IPS-18a (cell line): ENCODE results near the gene FAM20C.

Experiments used
- H3K27ac ChIP-seq: one replicate; pipeline ENCODE4 v1.5.1; 2013; ENCODE audit warnings: low read length
- H3K27me3 ChIP-seq: one replicate; pipeline ENCODE4 v1.6.1; 2013; ENCODE audit warnings: mild to moderate bottlenecking, low read length; ENCODE audit not compliant: control insufficient read depth, insufficient read depth
- H3K36me3 ChIP-seq: one replicate; pipeline ENCODE4 v1.6.1; 2013; ENCODE audit warnings: low read depth, low read length; ENCODE audit not compliant: control insufficient read depth
- H3K4me1 ChIP-seq: one replicate; pipeline ENCODE4 v1.6.1; 2013; ENCODE audit warnings: low read depth, low read length; ENCODE audit not compliant: control insufficient read depth
- H3K4me3 ChIP-seq: one replicate; pipeline ENCODE4 v1.5.1; 2013; ENCODE audit warnings: low read length
- H3K9ac ChIP-seq: one replicate; pipeline ENCODE4 v1.6.1; 2013; ENCODE audit warnings: mild to moderate bottlenecking, low read length, moderate library complexity
- H3K9me3 ChIP-seq: one replicate; pipeline ENCODE4 v1.6.1; 2013; ENCODE audit warnings: low read depth, low read length; ENCODE audit not compliant: control insufficient read depth

FAM20C gene

GRCh38 chr7:300546-301290, 108.3 kb downstream of the FAM20C start:
- H3K9me3 ChIP-seq, result no peaks in the 10 kb centered on the region
- H3K9ac ChIP-seq, result no peak overlapping the region
- H3K4me3 ChIP-seq, result no peak overlapping the region
- H3K27me3 ChIP-seq, result no peaks in the 10 kb centered on the region
- H3K36me3 ChIP-seq, result no peaks in the 10 kb centered on the region
- H3K4me1 ChIP-seq, result no peaks in the 10 kb centered on the region
- H3K27ac ChIP-seq, result no peak overlapping the region

- Histone ChIP-seq H3K9ac (no peak overlapping the region), H3K36me3 (no peaks in the 10 kb centered on the region), H3K4me3 (no peak overlapping the region), H3K4me1 (no peaks in the 10 kb centered on the region), H3K27me3 (no peaks in the 10 kb centered on the region), H3K9me3 (no peaks in the 10 kb centered on the region), H3K27ac (no peak overlapping the region)
These were observed 109.1 kb downstream of the FAM20C start for GRCh38 chr7:301291-302053.

- no peaks in the 10 kb centered on the region for H3K4me1 ChIP-seq
- H3K27ac ChIP-seq, result no peak overlapping the region
- H3K36me3 ChIP-seq, result no peaks in the 10 kb centered on the region
- H3K9ac ChIP-seq, result no peak overlapping the region
- no peak overlapping the region for H3K4me3 ChIP-seq
- no peaks in the 10 kb centered on the region for H3K27me3 ChIP-seq
- no peaks in the 10 kb centered on the region for H3K9me3 ChIP-seq
These were observed 110.0 kb downstream of the FAM20C start for GRCh38 chr7:302054-302992.

DNA sequence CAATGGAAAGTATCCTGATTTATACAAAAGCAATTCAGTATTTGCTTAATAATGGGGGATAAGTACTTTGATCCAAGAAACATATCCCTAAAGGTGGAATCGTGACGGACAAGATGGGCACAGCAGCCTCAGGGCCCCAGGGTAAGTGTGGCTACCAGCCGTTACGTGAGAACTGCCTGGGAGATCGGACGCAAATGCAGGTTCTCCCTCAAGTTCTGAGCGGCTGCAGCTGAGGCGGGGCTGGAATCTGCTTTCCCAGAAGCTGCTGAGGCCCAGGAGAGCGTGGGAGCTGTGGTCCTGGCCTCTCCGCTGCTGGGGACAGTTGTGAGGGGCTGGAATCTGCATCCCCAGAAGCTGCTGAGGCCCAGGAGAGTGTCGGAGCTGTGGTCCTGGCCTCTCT, 111.1 kb downstream of the FAM20C start:
- Histone ChIP-seq H3K4me3 (no peak overlapping the region), H3K27me3 (no peaks in the 10 kb centered on the region), H3K36me3 (no peaks in the 10 kb centered on the region), H3K9ac (no peak overlapping the region), H3K9me3 (no peaks in the 10 kb centered on the region), H3K27ac (no peak overlapping the region), H3K4me1 (no peaks in the 10 kb centered on the region)

- Histone ChIP-seq H3K9ac (no peak overlapping the region), H3K27me3 (no peaks in the 10 kb centered on the region), H3K36me3 (no peaks in the 10 kb centered on the region), H3K9me3 (no peaks in the 10 kb centered on the region), H3K4me1 (no peaks in the 10 kb centered on the region), H3K4me3 (no peak overlapping the region), H3K27ac (no peak overlapping the region)
These were observed 111.7 kb downstream of the FAM20C start for GRCh38 chr7:303884-304573.

GRCh38 chr7:304574-305409, 112.4 kb downstream of the FAM20C start:
- H3K9me3 ChIP-seq, result no peaks in the 10 kb centered on the region
- H3K36me3 ChIP-seq, result no peaks in the 10 kb centered on the region
- no peaks in the 10 kb centered on the region for H3K4me1 ChIP-seq
- no peaks in the 10 kb centered on the region for H3K27me3 ChIP-seq
- H3K4me3 ChIP-seq, result no peak overlapping the region
- no peak overlapping the region for H3K27ac ChIP-seq
- H3K9ac ChIP-seq, result no peak overlapping the region

GRCh38 chr7:305410-306151, 113.2 kb downstream of the FAM20C start:
- no peaks in the 10 kb centered on the region for H3K36me3 ChIP-seq
- H3K9me3 ChIP-seq, result no peaks in the 10 kb centered on the region
- no peak overlapping the region for H3K27ac ChIP-seq
- H3K4me3 ChIP-seq, result no peak overlapping the region
- no peaks in the 10 kb centered on the region for H3K27me3 ChIP-seq
- H3K9ac ChIP-seq, result no peak overlapping the region
- H3K4me1 ChIP-seq, result no peaks in the 10 kb centered on the region

- H3K9me3 ChIP-seq, result no peaks in the 10 kb centered on the region
- H3K4me1 ChIP-seq, result no peaks in the 10 kb centered on the region
- no peak overlapping the region for H3K27ac ChIP-seq
- no peak overlapping the region for H3K4me3 ChIP-seq
- H3K36me3 ChIP-seq, result no peaks in the 10 kb centered on the region
- no peaks in the 10 kb centered on the region for H3K27me3 ChIP-seq
- H3K9ac ChIP-seq, result no peak overlapping the region
These were observed 115.6 kb downstream of the FAM20C start for GRCh38 chr7:307970-308369.

- Histone ChIP-seq H3K27ac (no peak overlapping the region), H3K27me3 (no peaks in the 10 kb centered on the region), H3K36me3 (no peaks in the 10 kb centered on the region), H3K9me3 (no peaks in the 10 kb centered on the region), H3K4me1 (no peaks in the 10 kb centered on the region), H3K9ac (no peak overlapping the region), H3K4me3 (no peak overlapping the region)
These were observed 117.3 kb downstream of the FAM20C start for GRCh38 chr7:309586-310228.
